Endodermal cell (in vitro differentiated cells): Measurements from ENCODE around the gene CCL11. TPM values are rescaled to one million over a fixed set of nuclear protein-coding genes. Genes with fewer than 3 reads are reported as not detected.

Experiments used
- DNase-seq: peaks from one replicate; pipeline ENCODE4 v3.0.0-alpha.2; 2017
- H3K27ac ChIP-seq: 2 replicates; pipeline ENCODE4 v1.5.1; 2013; ENCODE audit warnings: mild to moderate bottlenecking, low read depth, low read length, moderate library complexity
- H3K27me3 ChIP-seq: 2 replicates; pipeline ENCODE4 v1.6.1; 2013; ENCODE audit warnings: mild to moderate bottlenecking, low read length, moderate library complexity; ENCODE audit not compliant: insufficient read depth, control insufficient read depth, poor library complexity, severe bottlenecking
- H3K36me3 ChIP-seq: 2 replicates; pipeline ENCODE4 v1.7.0; 2013; ENCODE audit warnings: mild to moderate bottlenecking, low read length, moderate library complexity; ENCODE audit not compliant: control insufficient read depth, insufficient read depth
- H3K4me1 ChIP-seq: one replicate; pipeline ENCODE4 v1.7.0; 2013; ENCODE audit warnings: low read length; ENCODE audit not compliant: control insufficient read depth, insufficient read depth
- H3K4me3 ChIP-seq: 2 replicates; pipeline ENCODE4 v1.5.1; 2013; ENCODE audit warnings: mild to moderate bottlenecking, low read length, moderate library complexity
- H3K9ac ChIP-seq: 2 replicates; pipeline ENCODE4 v1.6.1; 2013; ENCODE audit warnings: mild to moderate bottlenecking, low read length, moderate library complexity; ENCODE audit not compliant: poor library complexity, severe bottlenecking; ENCODE audit errors: extremely low read depth
- H3K9me3 ChIP-seq: 2 replicates; pipeline ENCODE4 v1.6.1; 2013; ENCODE audit warnings: mild to moderate bottlenecking, low read length, moderate library complexity; ENCODE audit not compliant: control insufficient read depth
- H3K27ac Mint-ChIP-seq: 2 replicates; pipeline ENCODE4 v1.8.0; 2020; ENCODE audit warnings: mixed read lengths
- H3K27me3 Mint-ChIP-seq: 2 replicates; pipeline ENCODE4 v1.8.0; 2021; ENCODE audit warnings: mild to moderate bottlenecking, mixed read lengths; ENCODE audit not compliant: insufficient read depth
- H3K36me3 Mint-ChIP-seq: 2 replicates; pipeline ENCODE4 v1.8.0; 2020; ENCODE audit warnings: low read depth, mixed read lengths
- H3K4me1 Mint-ChIP-seq: 2 replicates; pipeline ENCODE4 v1.8.0; 2020; ENCODE audit warnings: mixed read lengths
- H3K4me3 Mint-ChIP-seq: 2 replicates; pipeline ENCODE4 v1.8.0; 2020; ENCODE audit warnings: mild to moderate bottlenecking, moderate library complexity, mixed read lengths
- H3K9me3 Mint-ChIP-seq: 2 replicates; pipeline ENCODE4 v1.8.0; 2020; ENCODE audit warnings: mild to moderate bottlenecking, mixed read lengths
- CTCF ChIP-seq: fragments of 200-600 bp; sonication (generic); conservative IDR thresholded peaks from 2 replicates; pipeline ENCODE4 v1.5.0; 2021; ENCODE audit warnings: antibody characterized with exemption, mild to moderate bottlenecking
- WGBS, 2 experiments: methylation state at CpG; one replicate each; pipeline versions ENCODE4 v1.1.5 to v1.1.7; 2013; ENCODE audit warnings: missing lambda C conversion rate in 2 of 2, mixed read lengths in 1 of 2; ENCODE audit not compliant: insufficient coverage in 1 of 2, insufficient read length in 1 of 2; 5-methylcytosine and 5-hydroxymethylcytosine counted together
- total RNA-seq, 2 donors: library from RNA; stranded (reverse); fragmentation: NEBNext Ultra II Directional in 1 of 2; extraction: Animal tissue kit (Norgen Biotek cat#: 25700) in 1 of 2; gene quantifications; 2 replicates in 1 of 2; 3 replicates in 1 of 2; pipeline ENCODE4 v1.2.1, GENCODE V29; 2021

CCL11 gene
- total RNA-seq, 2 donors from 2014 or later = not detected

- TF ChIP-seq CTCF = no peak
- Histone ChIP-seq H3K27me3 (no peaks in the 10 kb centered on the region), H3K27ac (no peak overlapping the region), H3K4me1 (peaks cover 22% of the 10 kb centered on the region), H3K9ac (no peak overlapping the region), H3K9me3 (no peaks in the 10 kb centered on the region), H3K4me3 (no peak overlapping the region), H3K36me3 (no peaks in the 10 kb centered on the region)
- 83 to 94% methylated on average over 4 of the region's 4 CpGs for WGBS, 2 experiments
- Mint-ChIP-seq H3K36me3 (no peaks in the 10 kb centered on the region), H3K4me1 (peaks cover 26% of the 10 kb centered on the region), H3K27me3 (no peaks in the 10 kb centered on the region), H3K27ac (no peak overlapping the region), H3K9me3 (no peaks in the 10 kb centered on the region), H3K4me3 (no peak overlapping the region)
- no peak for DNase-seq
Measured at GRCh38 chr17:34241062-34241461, 44.5 kb upstream of the CCL11 start.

- H3K27ac Mint-ChIP-seq = no peak overlapping the region
- Histone ChIP-seq H3K9me3 (no peaks in the 10 kb centered on the region), H3K36me3 (no peaks in the 10 kb centered on the region), H3K27me3 (no peaks in the 10 kb centered on the region), H3K9ac (no peak overlapping the region), H3K27ac (no peak overlapping the region), H3K4me3 (no peak overlapping the region), H3K4me1 (peaks cover 13% of the 10 kb centered on the region)
- no peak for DNase-seq
- no peak for TF ChIP-seq CTCF
- H3K27me3 Mint-ChIP-seq = peaks cover 2% of the 10 kb centered on the region
- peaks cover 18% of the 10 kb centered on the region for H3K4me1 Mint-ChIP-seq
- no peak overlapping the region for H3K4me3 Mint-ChIP-seq
- no peaks in the 10 kb centered on the region for H3K9me3 Mint-ChIP-seq
- WGBS, 2 experiments = 95 to 96% methylated on average over 7 to 8 of the region's 8 CpGs
- no peaks in the 10 kb centered on the region for H3K36me3 Mint-ChIP-seq
Measured at GRCh38 chr17:34242587-34243363, 42.8 kb upstream of the CCL11 start.

GRCh38 chr17:34243364-34244320 is 41.9 kb upstream of the CCL11 start:
- Histone ChIP-seq H3K4me1 (peaks cover 13% of the 10 kb centered on the region), H3K4me3 (no peak overlapping the region), H3K27me3 (no peaks in the 10 kb centered on the region), H3K9ac (no peak overlapping the region), H3K27ac (no peak overlapping the region), H3K9me3 (no peaks in the 10 kb centered on the region), H3K36me3 (no peaks in the 10 kb centered on the region)
- no peak overlapping the region for H3K27ac Mint-ChIP-seq
- H3K9me3 Mint-ChIP-seq = no peaks in the 10 kb centered on the region
- no peak for TF ChIP-seq CTCF
- H3K4me3 Mint-ChIP-seq = no peak overlapping the region
- no peak for DNase-seq
- H3K4me1 Mint-ChIP-seq = peaks cover 15% of the 10 kb centered on the region
- H3K27me3 Mint-ChIP-seq = peaks cover 2% of the 10 kb centered on the region
- H3K36me3 Mint-ChIP-seq = no peaks in the 10 kb centered on the region
- 94 to 97% methylated on average over 7 of the region's 7 CpGs for WGBS, 2 experiments
